ENCODE data around the gene DDB1.

GRCh38 chr11:61343792-61344745, 11.2 kb upstream of the DDB1 start:
- TF ChIP-seq CTCF (IDR thresholded peaks at IDR 0.05; ENCODE audit: poor library complexity, severe bottlenecking) (no peak), TAF1 (IDR thresholded peaks at IDR 0.05; ENCODE audit: low read depth) (no peak), EZH2 (IDR thresholded peaks at IDR 0.05; ENCODE audit: borderline replicate concordance, insufficient read depth, low read length, poor library complexity, severe bottlenecking) (no peak), POLR2AphosphoS5 (IDR thresholded peaks at IDR 0.05) (no peak), REST (IDR thresholded peaks at IDR 0.05; ENCODE audit: borderline replicate concordance) (no peak), EP300 (conservative IDR thresholded peaks at IDR 0.05; ENCODE audit: poor library complexity, severe bottlenecking) (no peak)

All from neural cell (in vitro differentiated cells).